GM18907 (cell line): ENCODE results near the gene NEK9.

Experiments used
- ATAC-seq: cut with Tn5 transposase; IDR thresholded peaks from one replicate; pipeline ENCODE4 v1.9.1; 2021; ENCODE audit warnings: mild to moderate bottlenecking, moderate library complexity; ENCODE audit not compliant: unreplicated experiment

NEK9 gene

GRCh38 chr14:75042035-75042434 is 84.8 kb downstream of the NEK9 start:
- ATAC-seq: no peak

GRCh38 chr14:75041613-75042012 is 85.2 kb downstream of the NEK9 start:
- ATAC-seq: no peak

DNA sequence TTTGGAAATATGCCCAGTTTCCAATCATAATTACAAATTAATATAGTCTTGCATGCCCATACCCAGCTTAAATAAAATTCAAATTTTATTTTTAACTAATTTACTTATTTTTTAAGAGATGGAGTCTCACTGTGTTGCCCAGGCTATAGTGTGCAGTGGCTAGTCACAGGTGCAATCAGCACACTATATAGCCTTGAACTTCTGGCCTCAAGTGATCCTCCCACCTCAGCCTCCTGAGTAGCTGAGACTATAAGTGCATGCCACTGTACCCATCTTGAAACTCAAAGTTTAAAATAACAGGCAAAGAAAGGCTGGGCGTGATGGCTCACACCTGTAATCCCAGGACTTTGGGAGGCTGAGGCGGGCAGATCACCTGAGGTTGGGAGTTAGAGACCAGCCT is 85.9 kb downstream of the NEK9 start:
- ATAC-seq: no peak

DNA sequence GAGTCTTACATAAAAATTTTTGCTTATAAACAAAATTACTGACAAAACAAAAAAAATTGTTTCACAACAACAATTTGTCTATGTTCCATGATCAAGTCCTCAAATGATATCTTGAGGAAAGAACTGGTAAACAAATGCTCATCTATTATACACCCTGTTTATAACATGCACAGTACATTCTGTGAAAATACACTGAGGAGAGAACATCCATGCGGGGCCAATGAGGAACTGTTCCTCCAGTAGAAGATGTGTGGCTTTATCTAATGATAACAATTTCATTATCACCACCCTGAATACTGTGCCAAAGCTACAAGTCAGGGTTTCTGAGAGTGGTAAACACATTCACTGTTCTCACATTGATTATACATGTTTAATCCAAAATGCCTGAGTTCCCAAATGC is 86.3 kb downstream of the NEK9 start:
- no peak for ATAC-seq

DNA sequence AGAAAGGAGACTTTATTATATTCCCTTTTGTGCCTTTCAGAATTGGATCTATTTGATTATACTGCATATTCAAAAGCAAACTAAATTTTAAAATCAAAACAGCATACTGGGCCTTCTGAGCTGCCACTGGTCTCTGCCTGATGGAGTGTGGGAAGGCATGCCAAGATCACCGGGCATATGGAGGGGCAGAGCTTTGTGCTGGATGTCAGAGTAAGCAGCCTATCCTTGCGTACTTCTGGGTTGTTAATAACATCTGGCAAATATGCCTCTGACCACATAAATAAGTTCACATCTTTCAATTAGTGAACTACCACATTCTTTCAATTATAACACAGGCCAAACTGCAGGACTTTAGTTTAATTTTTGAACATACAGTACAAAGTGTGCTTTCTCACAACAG is 93.9 kb downstream of the NEK9 start:
- ATAC-seq: no peak

- no peak for ATAC-seq
These were observed 96.7 kb downstream of the NEK9 start for GRCh38 chr14:75030147-75030546.
